Skin of body (tissue), 2 donors: ENCODE results near the gene TRIM52. TPM values are rescaled to one million over a fixed set of nuclear protein-coding genes. Genes with fewer than 3 reads are reported as not detected.
"Not testable (repeated sequence)": the region's sequence is repeated elsewhere in the genome, so short reads cannot be mapped to it uniquely, and the experiment has no call there.

Source experiments
- DNase-seq: peaks from one replicate; lab custom pipeline; 2025; lab: John Stamatoyannopoulos, UW
- total RNA-seq: library from RNA; depleted of rRNA; stranded (reverse); fragments of >200 nt; gene quantifications from one replicate; pipeline ENCODE4 v1.2.3, GENCODE V29; 2014

The TRIM52 gene
- total RNA-seq = 7.9 TPM

DNA sequence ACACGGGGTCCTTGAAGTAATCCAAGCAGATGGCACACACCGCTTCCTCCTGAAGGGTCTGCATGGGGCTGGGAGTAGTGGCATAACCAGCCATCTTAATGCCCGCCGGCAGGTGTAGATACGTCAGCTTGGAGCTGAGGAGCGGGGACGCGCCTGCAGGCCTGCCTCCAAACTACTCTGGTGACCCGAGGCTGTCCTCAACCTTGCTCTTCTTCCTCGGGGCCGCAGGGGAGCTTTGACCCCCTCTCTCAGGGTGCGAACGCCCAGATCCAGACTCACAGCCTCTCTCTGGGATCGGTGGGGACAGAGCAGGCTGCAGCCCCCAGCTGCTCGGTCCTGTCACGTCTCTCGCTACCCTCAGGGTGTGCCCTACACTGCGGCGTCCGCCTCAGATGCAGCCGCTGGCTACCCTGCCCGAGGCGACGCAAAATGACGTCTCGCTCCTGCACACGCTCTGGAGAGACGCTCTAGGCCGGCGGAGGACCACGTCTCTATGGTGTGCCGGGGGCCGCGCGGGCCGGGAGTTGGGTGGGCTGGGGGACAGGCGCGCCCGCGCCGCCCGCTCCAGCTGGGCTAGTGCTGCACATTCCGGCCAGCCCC is at the start of gene TRIM52:
TSS of gene TRIM52 (minus strand) at position 424 of the 600 bp plus-strand sequence. CDS start at position 94, 330 bp downstream.
- no peak for DNase-seq

GRCh38 chr5:181287331-181287730 is 26.4 kb upstream of the TRIM52 start:
- DNase-seq = not testable (repeated sequence)

GRCh38 chr5:181285962-181286705 is 25.2 kb upstream of the TRIM52 start:
- not testable (repeated sequence) for DNase-seq

GRCh38 chr5:181283841-181284755 is 23.2 kb upstream of the TRIM52 start:
- not testable (repeated sequence) for DNase-seq

GRCh38 chr5:181283347-181283746 is 22.4 kb upstream of the TRIM52 start:
- no peak for DNase-seq

- DNase-seq = no peak
These were observed 21.9 kb upstream of the TRIM52 start for GRCh38 chr5:181282874-181283273.

DNA sequence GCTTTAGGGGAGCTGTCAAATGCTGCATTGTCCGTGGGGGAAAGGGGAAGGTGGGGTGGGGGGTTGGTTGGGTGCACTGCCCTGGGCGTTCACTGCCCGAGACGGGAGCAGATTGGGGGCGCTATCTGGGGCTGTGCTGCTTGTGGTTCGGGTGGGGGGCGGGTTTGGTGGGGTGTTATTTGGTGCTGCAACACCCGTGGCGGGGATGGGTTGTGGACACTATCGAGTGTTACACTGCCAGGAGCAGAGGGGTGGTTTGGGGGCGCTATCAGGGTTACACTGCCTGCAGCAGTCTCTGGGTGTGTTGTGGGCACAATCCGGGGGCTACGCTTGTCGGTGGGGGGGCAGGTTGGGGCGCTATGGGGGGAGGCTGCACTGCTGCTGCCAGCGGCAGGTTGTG is 21.5 kb upstream of the TRIM52 start:
- DNase-seq = not testable (repeated sequence)

DNA sequence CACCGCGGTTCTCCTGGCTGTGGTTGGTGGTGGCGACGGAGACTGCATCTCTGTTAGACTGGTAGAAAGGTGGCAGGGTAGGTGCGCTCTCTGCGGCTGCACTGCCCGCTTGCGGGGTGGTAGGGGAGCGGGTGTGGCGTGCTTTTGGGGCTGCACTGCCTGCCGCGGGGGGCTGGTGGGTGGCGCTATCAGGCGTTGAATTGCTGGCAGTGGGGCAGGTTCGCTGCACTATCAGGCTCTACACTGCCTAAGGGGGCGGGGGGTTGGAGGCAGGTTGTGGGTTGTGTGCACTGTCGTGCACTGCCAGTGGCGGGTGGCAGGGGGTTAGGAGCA is 21.0 kb upstream of the TRIM52 start:
- no peak for DNase-seq

GRCh38 chr5:181281077-181281983 is 20.4 kb upstream of the TRIM52 start:
- no peak for DNase-seq

DNA sequence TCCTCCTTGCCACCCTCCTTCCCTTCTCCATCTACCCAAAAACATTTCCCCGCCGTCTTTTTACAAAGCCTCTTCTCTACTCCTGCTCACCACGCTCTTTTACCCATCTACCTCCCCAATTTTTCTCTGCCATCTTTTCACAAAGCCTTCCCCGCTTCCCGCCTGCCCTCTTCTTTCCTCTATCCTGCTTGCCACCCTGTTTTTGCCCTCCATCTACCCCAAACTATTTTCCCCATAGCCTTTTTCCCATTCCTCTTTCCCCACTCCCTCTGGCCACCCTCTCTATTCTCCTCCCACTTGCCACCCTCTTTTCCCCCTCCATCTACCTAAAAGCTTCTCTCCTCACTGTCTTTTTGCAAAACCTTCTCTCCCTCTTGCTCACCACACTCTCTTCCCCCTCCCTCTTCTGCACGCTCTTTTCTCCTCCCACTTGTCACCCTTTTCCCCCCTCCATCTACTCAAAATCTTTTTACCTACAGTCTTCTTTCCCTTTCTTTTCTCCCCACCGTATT is 19.4 kb upstream of the TRIM52 start:
- no peak for DNase-seq

- not testable (repeated sequence) for DNase-seq
These were observed 12.4 kb upstream of the TRIM52 start for GRCh38 chr5:181273433-181273744.

GRCh38 chr5:181271081-181271480 is 10.1 kb upstream of the TRIM52 start:
- DNase-seq = no peak

DNA sequence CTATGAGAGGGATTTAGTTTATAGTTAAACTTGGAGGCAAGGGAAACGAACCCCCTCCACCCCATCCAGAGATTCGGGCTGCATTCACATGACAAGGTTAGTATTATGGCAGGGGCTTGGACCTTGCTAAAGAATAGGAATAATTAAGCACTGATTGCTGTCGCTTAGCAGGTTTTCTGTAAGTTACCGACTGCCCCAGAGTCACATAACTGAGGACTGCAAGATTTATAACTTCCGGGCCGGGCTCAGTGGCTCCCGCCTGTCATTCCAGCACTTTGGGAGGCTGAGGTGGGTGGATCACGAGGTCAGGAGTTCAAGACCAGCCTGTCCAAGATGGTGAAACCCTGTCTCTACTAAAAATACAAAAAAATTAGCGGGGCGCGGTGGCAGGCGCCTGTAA is 7.0 kb upstream of the TRIM52 start:
- not testable (repeated sequence) for DNase-seq

GRCh38 chr5:181267291-181267904 is 6.5 kb upstream of the TRIM52 start:
- not testable (repeated sequence) for DNase-seq

- DNase-seq = no peak
These were observed 4.2 kb upstream of the TRIM52 start for GRCh38 chr5:181265092-181265671.

GRCh38 chr5:181263633-181264032 is 2.7 kb upstream of the TRIM52 start:
- no peak for DNase-seq

DNA sequence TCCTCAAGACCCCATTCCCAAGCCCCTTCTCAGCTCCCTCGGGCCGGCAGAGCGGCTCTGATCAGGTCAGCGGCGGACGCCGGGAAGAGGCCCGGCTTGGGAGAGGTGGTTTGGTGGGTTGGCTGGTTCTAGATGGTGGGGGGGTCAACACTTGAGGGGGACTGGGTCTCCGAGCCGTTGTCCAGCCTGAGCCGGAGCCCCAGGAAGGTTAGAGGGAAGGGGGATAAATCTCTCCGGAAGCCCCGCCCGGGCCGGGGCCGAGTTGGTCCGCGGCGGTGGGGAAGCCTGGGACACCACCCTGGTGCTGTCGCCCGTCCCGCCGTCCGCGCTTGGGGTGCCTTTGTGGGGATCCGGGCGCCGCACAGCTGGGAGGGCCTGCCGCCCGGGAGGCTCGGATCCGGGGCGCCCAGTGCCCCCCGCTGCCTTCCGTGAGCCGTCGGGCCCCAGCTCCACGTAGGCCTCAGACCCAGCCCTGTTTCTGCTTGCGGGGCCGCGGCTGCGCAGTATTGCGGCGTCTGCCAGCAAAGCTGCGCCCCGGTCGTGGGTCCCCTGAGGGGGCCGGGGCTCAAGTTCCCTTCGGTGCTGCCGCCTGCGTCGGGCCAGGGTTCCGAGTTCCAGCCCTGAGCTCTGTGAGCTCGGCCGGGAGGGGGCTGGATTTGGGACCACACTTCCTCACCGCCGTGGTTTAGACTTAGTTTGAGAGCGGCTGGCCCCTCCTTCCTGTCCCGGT is 542 bp upstream of the TRIM52 start:
- DNase-seq = no peak

DNA sequence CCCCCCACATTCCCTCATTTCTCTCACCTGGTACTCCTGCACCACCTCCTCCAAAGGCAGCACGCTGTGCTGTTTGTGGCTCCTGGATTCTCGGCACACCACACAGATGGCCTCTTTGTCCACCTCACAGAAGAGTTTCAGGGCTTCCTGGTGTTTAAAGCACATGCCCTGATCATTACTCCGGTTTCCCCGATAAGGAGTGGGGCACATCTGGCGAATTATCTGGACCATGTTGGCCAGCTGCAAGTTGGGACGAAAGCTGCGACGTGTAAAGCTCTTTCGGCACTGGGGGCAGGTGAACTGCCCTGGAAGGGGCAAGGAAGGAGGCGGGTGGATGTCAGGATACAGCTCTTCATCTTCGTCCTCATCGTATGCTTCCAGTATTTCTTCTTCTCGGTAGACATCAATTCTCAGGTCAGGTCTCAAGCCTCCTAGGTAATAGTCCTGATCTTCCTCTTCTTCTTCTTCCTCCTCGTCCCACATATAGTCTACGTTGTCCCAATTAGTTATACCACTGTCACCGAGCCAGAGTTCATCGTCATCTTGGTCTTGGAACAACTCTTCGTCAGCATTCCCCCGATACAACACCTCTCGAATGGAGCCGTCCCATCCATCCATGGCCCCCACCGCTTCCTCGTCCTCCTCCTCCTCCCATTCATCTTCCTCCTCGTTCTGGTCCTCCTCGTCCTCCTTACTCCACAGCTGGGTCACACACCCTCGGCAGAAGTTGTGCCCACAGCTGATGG is 796 bp downstream of the TRIM52 start:
- no peak for DNase-seq

GRCh38 chr5:181259283-181259682 is 1.7 kb downstream of the TRIM52 start:
- DNase-seq = no peak
